Measurements from ENCODE around the gene VAT1.

The VAT1 gene

DNA sequence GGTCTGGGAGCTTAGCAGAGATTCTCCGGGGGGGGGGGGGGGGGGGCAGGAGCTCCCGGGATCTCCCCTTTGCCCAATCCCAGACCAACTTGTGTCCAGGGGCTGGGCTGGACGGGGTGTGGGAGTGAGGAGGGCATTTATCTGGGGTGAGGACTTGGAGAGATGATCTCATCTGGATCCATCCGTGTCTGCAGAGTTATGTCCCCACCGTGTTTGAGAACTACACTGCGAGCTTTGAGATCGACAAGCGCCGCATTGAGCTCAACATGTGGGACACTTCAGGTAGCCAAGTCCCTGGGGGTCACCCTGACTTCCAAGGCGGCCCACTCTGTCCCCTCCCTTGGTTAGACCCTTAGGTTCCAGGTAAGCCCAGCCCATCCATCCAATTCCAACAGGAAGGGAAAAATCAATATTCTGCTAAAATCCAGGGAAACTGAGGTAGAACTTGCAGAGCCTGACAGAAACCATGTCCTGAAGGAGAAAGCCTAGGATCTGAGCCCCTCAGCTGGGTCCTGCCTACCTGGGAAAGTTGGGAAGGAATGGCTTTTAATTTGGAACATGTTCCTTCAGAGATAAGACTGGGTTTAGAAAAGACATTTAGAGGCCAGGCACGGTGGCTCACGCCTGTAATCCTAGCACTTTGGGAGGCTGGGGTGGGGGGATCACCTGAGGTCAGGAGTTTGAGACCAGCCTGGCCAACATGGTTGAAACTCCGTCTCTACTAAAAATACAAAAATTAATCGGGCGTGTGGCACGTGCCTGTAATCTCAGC is 3.8 kb upstream of the VAT1 start:
- H3K27ac ChIP-seq, result no peak overlapping the region

DNA sequence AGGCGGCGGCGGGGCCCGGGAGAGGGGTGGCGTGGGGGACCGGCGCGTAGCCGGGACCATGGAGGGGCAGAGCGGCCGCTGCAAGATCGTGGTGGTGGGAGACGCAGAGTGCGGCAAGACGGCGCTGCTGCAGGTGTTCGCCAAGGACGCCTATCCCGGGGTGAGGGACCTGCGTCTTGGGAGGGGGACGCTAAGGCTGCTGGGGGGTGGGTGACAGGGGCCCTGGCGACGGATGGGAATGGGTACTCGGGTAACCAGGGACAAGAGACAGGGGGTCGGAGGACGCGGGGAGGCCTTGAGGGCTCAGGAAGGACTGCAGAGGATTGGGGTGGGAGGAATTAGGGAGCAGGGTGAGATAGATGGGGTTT is 3.1 kb upstream of the VAT1 start:
- TF ChIP-seq, protein P1, sequence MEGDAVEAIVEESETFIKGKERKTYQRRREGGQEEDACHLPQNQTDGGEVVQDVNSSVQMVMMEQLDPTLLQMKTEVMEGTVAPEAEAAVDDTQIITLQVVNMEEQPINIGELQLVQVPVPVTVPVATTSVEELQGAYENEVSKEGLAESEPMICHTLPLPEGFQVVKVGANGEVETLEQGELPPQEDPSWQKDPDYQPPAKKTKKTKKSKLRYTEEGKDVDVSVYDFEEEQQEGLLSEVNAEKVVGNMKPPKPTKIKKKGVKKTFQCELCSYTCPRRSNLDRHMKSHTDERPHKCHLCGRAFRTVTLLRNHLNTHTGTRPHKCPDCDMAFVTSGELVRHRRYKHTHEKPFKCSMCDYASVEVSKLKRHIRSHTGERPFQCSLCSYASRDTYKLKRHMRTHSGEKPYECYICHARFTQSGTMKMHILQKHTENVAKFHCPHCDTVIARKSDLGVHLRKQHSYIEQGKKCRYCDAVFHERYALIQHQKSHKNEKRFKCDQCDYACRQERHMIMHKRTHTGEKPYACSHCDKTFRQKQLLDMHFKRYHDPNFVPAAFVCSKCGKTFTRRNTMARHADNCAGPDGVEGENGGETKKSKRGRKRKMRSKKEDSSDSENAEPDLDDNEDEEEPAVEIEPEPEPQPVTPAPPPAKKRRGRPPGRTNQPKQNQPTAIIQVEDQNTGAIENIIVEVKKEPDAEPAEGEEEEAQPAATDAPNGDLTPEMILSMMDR (conservative IDR thresholded peaks at IDR 0.05), result no peak
- H3K27ac ChIP-seq, result no peak overlapping the region

More for the DNA sequence above, 3.8 kb upstream of the VAT1 start:
- TF ChIP-seq, protein P1 (conservative IDR thresholded peaks at IDR 0.05), result no peak

DNA sequence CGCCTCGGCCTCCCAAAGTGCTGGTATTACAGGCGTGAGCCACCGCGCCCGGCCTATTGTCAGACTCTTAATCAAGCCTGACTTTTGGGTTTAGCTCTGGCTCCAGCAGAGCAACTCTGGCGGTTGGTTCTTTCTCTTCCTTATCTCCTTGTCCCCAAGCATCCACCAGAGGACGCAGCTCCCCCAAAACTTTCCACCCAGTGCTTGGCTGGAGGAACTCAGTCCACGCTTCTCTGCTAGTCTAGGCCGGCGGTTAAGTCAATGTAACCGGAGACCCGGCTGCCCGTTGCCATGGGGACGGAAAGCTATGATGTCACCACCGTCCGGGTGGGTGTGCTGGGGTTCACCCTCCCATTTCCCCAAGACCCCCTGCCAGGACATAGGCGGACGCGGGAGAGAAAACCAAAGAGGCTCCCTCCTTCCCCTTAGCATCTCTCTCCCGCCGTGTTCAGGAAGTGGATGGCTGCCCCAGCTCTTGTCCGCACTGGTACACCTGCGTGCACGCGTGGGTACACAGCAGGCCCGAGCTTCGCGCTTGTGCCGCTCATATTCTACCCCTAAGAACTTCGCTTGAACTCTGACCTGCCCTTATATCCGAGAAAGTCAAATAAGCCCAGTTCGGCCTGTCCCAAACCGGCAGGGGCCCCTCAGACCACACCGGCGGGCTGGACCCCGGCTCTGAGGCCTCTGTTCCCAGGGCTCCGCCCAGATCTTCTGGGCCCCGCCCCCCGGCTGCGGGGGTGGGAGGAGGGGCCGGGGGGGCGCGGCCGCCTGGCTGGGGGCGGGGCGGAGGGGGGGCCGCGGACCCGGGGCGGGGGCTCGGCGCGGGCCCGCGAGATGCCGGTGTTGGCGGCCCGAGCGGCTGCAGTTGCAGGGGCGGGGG is 2.5 kb upstream of the VAT1 start, which contains the start of gene RND2:
Gene RND2 (plus strand): TSS at position 825 of the 883 bp plus-strand sequence. CDS start 117 bp downstream, outside the sequence.
- H3K27ac ChIP-seq, result no peak within 1 kb of the TSS

DNA sequence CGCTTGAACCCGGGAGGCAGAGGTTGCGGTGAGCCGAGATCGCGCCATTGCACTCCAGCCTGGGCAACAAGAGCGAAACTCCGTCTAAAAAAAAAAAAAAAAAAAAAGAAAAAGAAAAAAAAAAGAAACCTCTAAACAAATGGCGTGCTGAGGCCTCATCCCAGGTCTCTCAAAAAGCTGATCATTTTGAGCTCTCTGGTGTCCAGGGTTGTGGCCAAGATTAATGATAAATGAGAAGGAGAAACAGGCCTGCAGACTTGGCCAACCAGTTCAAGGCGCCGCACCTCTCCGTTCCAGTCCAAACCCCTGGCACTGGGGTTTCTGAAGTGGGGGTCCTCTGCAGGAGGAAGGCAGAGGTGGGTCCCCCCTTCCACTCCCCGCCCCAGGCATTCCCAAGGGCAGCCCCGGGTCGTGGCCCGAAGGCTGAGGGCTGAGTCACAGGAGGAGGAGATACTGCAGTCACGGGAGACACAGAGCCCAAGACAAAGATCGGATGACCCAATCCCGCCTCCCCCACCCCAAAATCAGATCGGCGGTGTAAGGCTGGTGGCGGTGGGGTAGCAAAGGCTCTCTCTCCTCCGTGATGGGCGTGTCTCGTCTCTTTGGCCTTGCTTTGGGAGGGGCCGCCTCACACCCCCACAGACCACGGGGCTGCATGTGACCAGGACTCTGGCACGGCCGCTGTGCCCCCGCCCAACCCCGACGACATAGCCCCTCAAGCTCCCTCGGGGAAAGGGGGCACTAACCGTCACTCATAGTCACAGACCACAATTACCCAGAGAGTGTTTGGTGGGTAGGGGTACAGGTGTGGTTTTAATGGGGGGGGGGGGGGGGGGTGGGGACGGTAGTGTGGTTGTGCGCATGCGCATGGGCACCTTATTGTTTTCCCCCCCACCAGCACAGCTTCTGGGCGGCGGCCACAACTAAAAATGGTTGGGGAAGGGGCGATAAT is 1.1 kb downstream of the VAT1 start:
- TF ChIP-seq, protein P1 (conservative IDR thresholded peaks at IDR 0.05), result no peak
- peak overlapping the region; percentile 81 for H3K27ac ChIP-seq

More for the DNA sequence above, 2.5 kb upstream of the VAT1 start, which contains the start of gene RND2:
- TF ChIP-seq, protein P1 (conservative IDR thresholded peaks at IDR 0.05), result peak; percentile 32; the same call in 1 of the 2 replicates

DNA sequence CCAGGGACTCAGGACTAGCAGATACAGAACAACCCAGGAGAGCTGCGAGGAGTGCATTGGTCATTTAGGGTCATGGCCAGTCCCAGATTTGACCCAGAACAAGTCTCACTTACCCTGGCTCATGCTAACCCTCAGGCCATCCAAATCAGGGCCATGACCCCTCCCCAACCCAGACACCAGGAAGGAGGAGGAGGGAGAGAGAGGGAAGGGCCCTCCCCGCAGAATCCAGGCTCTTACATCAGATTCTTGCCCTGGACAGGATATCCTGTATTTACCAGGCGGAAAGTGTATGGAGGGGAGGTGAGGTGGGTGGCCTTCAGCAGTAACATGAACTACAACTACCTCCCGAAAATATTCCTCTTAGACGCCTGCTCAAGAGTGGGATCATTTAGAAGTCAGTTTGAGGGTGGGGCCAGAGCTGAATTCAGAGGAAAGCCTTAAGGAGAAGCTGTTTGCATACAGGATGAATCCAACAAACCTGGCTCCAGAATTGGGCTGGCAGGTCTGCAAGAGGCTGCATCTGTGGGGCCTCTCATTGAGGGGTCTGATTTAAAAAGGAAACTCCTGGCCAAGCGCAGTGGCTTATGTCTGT is 2.1 kb downstream of the VAT1 start:
- peak overlapping the region; percentile 81 for H3K27ac ChIP-seq
- TF ChIP-seq, protein P1 (conservative IDR thresholded peaks at IDR 0.05), result no peak

DNA sequence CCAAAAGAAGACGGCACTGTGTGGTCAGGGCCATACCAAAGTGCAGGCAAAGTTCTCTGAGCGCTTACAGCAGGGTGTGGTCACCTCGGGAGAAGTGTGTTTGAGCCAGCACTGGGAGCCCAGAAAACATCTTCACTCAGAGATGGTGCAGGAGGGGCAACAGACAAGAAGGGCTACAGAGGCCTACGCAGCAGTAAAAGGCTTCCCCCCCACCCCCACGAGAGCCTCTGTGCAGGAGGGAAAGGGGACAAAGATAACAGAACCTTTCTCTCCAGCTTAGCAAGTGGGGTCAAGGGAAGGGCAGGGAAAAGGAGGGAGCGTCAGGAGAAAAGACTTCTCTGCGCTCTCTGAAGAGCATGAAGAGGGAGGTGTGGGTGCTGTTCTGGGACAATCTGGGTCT is 2.8 kb downstream of the VAT1 start:
- TF ChIP-seq, protein P1 (conservative IDR thresholded peaks at IDR 0.05), result no peak
- H3K27ac ChIP-seq, result no peak overlapping the region

Measured in VCaP (cell line).